ENCODE data around the gene TRIM40.

- no peak for TF ChIP-seq CTCF (IDR thresholded peaks at IDR 0.05)
- TF ChIP-seq POLR2A (IDR thresholded peaks at IDR 0.05): no peak
Measured at GRCh38 chr6:30164714-30165113, 28.8 kb downstream of the TRIM40 start.
